Upper lobe of left lung (tissue), 4 donors: ENCODE results near the gene CST9L.

Experiments used
- EP300 ChIP-seq, 4 donors: sonication (generic); formaldehyde crosslinking; IDR thresholded peaks; one replicate each; pipeline ENCODE4 v1.5.1; 2017; ENCODE audit warnings: antibody characterized with exemption in 4 of 4, control low read depth in 2 of 4
- POLR2A ChIP-seq, 4 donors: fragments of 450-650 bp; IDR thresholded peaks; one replicate each; pipeline ENCODE4 v1.5.1; 2016 to 2017; ENCODE audit warnings: antibody characterized with exemption in 4 of 4, mild to moderate bottlenecking in 2 of 4
- TF ChIP-seq, protein P1 (sequence below), 6 experiments: fragments of 450-650 bp in 4 of 6; fragments of 200-600 bp in 2 of 6; sonication (generic) in 2 of 6; IDR thresholded peaks; one replicate each; pipeline ENCODE4 v1.5.1; 2016 to 2019; ENCODE audit warnings: antibody characterized with exemption in 6 of 6

DNA sequence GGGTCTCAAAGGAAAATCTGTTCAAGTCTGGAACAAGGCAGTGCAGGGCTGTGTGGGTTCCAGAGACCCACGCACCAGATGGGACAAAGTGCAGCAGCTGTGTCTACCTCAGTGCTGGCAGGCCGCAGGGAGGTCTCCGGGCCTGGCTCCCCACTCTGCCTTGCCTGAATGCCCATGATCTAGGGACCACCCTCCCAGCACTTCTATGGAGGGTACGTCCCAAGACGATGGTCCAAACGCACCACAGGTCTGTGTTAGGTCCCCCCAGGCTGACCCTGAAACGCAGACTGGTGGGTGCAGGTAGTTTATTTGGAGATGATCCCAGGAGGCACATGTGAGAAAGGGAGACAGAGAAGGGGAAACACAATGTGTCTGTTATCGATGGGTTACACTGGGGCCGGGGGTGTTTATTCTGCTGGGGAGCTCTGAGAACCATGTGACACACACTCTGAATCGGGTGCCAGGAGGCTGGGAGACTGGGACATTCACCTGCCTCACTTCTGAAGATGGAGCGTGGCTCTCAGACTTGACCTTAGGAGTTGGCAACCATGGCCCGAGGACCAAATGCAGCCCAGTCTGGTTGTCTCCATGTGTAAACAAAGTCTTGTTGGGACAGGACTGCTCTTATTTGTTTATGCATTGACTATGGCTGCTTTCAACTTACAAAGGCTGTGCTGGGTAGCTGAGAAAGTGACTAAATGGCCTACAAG lies 21.7 kb downstream of the CST9L start:
- TF ChIP-seq, protein P1, sequence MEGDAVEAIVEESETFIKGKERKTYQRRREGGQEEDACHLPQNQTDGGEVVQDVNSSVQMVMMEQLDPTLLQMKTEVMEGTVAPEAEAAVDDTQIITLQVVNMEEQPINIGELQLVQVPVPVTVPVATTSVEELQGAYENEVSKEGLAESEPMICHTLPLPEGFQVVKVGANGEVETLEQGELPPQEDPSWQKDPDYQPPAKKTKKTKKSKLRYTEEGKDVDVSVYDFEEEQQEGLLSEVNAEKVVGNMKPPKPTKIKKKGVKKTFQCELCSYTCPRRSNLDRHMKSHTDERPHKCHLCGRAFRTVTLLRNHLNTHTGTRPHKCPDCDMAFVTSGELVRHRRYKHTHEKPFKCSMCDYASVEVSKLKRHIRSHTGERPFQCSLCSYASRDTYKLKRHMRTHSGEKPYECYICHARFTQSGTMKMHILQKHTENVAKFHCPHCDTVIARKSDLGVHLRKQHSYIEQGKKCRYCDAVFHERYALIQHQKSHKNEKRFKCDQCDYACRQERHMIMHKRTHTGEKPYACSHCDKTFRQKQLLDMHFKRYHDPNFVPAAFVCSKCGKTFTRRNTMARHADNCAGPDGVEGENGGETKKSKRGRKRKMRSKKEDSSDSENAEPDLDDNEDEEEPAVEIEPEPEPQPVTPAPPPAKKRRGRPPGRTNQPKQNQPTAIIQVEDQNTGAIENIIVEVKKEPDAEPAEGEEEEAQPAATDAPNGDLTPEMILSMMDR (IDR thresholded peaks at IDR 0.05), result no peak
- no peak for TF ChIP-seq POLR2A (IDR thresholded peaks at IDR 0.05)
- TF ChIP-seq EP300 (IDR thresholded peaks at IDR 0.05), result no peak
